GM12873 (cell line): ENCODE data around the gene KLC3.

Experiments
- TF ChIP-seq, protein P1 (sequence below): IDR thresholded peaks from 2 replicates; pipeline ENCODE4 v1.5.1; 2012; ENCODE audit warnings: low read depth, mild to moderate bottlenecking, moderate library complexity, low read length, control low read depth; ENCODE audit not compliant: insufficient read depth; ENCODE audit errors: missing control alignments

KLC3 gene

DNA sequence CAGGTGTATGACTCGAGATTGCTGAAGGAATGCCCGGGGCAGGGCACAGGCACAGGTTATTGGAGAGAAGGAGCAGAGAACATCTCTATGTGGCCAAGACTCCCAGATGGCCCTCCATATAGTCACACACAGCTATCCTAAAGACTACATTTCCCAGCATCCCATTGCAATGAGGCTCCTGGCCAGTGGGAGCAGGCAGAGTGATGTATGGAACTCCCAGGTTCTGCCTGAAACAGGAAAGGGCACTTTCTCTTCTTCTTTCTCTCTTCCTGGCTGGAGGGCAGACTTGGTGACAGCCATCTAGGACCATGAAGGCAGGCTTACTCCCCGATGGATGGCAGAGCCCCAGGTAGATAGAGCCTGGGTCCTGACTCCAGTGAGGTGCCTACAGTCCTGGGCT lies 50.8 kb downstream of the KLC3 start:
- TF ChIP-seq, protein P1, sequence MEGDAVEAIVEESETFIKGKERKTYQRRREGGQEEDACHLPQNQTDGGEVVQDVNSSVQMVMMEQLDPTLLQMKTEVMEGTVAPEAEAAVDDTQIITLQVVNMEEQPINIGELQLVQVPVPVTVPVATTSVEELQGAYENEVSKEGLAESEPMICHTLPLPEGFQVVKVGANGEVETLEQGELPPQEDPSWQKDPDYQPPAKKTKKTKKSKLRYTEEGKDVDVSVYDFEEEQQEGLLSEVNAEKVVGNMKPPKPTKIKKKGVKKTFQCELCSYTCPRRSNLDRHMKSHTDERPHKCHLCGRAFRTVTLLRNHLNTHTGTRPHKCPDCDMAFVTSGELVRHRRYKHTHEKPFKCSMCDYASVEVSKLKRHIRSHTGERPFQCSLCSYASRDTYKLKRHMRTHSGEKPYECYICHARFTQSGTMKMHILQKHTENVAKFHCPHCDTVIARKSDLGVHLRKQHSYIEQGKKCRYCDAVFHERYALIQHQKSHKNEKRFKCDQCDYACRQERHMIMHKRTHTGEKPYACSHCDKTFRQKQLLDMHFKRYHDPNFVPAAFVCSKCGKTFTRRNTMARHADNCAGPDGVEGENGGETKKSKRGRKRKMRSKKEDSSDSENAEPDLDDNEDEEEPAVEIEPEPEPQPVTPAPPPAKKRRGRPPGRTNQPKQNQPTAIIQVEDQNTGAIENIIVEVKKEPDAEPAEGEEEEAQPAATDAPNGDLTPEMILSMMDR, result no peak

DNA sequence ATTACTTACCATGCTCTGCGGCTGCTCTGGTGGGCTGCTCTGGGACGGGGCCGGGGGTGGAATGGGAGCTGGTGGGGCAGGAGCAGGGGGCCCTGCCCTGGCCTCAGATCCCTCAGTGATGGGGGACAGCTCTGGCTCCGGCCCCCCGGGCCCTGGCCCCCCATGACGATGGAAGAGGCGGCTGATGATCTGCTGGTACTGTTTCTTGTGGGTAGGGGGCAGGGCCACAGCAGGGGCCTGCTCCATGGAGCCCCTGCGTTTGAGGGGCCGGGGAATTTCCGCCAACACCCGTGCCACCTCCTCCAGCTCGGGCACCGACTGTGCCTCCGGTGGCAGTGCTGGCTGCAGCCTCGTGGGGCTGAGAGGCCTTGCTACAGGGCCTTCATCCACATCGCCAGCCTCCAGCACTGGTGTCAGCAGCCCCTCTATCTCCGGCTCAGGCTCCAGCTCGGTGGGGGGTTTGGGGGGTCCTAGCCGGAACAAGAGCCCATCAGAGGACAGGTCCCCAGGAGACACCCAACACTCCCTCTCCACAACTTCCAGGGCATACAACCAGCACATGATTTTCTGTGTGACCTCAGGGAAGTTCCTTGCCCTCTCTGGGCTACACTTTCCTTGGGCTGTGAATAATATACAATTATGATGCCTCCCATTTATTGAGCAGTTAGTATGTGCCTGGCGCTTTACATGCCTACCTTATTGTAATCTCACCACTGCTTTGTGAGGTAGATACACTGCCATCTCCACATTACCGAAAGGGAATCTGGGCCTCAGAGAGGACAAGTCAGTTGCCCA lies 51.5 kb downstream of the KLC3 start:
- TF ChIP-seq, protein P1, result no peak

DNA sequence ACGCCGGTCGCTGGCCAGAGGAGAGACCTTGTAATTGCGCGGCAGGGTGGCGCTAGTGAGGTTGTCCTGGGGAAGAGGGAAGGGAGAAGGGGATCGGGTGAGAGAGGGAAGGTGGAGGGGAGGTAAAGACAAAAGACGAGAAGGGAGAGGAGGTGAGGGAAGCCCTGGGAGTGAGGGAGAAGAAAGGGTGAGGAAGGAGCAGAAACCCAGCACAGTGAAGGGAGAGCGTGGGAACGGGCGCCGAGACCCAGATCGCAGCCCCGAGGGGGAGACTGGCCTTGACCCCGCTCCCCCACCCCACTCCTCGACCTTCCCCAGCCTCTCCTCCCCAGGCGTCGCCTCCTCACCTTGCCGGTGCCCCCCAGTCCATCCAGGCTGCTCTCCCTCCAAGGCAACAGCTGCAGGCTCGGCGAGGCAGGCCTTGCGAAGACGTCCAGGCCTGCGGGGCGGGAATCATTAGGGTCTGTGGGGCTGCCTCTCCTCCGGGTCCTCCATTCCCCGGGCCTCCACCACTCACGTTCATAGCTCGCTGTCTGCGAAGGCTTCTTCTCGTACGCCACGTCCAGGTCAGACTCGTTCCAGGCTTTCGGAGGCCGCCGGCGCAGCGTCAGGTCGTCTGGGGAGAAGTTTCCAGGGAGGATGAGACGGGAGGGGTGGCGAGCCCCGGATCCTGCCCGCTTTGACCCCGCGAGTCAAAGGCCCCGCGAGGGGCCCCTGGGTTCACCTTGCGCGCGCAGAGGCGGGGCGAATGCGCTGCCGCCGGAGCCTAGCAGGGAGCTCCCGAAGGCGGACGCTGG lies 55.5 kb downstream of the KLC3 start:
- TF ChIP-seq, protein P1, result no peak

DNA sequence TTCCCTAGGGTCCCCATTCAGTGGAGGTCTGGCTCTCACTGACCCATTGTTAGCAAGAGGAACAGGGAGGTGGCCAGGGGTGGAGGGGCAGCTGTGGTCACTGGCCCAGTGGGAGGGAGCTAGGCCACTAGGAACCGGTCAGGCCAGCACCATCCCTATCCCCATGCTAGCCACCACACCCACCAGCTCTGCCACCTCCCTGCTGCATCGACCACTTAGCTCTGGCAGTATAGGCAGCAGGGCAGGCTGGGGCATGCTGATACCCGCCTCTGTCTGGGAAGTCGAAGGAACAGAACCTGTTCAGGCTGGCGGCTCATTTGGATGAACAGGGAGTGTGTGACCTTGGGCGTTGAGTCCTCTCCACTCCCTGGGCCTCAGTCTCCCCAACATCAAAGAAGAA lies 59.6 kb downstream of the KLC3 start:
- TF ChIP-seq, protein P1, result no peak
